GM04504 (cell line): ENCODE results near the gene NPM1.

Experiments used
- DNase-seq: peaks from one replicate; pipeline ENCODE4 v3.0.0-alpha.2; 2012; ENCODE audit warnings: low read depth

NPM1 gene

DNA sequence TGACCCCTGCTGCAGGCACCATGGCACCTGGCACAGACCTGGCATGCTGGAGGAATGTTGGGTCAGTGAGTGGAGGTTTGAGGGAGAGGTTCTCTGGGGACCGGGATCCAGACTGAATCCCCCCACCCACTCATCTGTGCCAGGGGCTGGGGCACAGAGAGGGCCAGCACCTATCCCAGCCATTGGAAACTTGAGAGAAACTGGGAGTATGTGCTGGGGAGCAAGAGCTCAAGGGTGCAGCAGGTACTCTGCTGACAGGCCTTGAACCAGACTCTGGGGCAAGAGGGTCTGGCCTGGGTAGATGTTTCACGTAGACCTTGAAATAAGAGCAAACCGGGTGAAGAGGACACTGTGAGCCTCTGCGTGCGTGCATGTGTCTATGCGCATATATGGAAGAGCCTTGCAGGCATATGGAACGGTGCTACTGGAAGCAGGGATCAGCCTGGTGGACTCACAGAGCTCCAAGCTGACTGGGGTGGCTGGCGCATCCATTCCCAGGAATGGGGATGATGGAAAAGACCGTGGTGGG lies 40.6 kb downstream of the NPM1 start:
- DNase-seq, result no peak

DNA sequence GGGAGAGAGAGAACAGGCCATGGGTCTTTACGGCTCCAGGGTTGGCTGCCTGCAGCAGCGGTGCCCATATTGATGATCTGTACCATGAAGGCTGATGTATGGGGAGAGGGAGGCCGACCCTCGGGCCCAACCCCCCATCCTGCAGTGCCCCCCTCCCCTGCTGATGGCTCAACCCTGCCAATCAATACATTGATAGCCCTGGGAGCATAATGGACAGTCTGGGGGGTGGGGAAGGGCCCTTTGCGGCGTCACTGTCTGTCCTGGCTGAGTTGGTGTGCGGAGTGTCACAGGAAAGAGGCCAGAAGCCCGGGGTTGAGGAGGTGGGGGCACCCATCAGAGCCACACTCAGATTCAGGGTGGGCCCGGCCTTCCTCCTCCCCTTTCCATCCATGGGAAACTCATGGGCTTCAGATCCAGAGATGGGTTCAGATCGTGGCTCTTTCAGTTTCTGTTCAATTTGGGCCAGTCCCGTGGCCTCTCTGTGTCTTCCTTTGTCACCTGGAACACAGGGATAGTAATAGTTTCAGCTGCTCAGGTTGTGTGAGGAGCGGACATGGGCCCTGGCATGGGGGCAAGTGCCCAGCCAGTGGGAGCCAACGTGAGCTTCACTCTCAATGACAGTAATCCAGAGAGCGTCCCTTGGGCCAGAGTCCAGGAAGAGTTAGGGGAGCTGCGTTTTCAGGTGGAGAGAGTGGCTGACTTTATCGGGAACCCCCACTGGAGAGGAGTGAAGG lies 41.3 kb downstream of the NPM1 start:
- no peak for DNase-seq

DNA sequence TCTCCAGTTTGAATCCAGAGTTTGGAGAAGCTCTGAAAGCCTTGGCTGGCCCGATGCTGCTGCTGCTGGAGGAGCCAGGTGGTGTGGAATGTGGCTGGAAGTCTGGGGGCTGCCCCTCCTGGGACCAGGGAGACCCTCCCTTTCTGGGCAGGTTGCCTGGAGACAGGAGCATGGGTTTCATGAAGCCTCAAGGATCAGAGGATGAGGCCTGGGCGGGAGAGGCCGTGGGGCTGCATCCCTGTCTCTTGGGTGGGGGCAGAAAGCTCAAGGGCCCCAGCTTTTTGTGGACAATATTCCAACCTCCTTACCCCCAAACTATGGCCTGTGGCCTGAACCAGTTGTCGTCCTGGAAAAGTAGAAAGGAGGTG lies 41.9 kb downstream of the NPM1 start:
- no peak for DNase-seq

DNA sequence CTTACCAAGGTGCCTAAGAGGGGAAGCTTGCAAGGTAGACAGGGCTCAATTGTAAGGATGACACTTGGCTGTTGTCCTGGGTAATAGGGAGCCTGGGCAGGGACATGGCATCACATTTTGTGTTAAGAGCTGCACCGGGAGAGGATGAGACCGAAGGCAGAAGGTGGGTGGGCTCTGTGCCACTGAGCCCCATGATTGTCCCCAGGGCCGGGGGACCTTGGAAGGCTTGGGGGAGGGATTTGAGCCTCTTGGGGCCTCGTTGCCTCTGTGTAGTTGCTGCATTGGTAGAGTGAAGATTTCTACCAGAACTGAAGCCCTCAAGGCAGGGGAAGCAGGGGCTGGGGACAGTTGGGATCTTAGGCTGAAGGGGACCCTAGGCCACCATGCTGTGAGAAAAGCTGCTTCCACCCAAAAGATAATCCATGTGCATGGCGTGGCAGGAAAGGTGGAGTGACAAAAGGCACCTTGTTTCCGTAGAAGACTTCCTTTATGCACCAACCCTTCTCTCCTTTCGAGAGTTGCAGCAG lies 43.7 kb downstream of the NPM1 start:
- DNase-seq, result no peak

DNA sequence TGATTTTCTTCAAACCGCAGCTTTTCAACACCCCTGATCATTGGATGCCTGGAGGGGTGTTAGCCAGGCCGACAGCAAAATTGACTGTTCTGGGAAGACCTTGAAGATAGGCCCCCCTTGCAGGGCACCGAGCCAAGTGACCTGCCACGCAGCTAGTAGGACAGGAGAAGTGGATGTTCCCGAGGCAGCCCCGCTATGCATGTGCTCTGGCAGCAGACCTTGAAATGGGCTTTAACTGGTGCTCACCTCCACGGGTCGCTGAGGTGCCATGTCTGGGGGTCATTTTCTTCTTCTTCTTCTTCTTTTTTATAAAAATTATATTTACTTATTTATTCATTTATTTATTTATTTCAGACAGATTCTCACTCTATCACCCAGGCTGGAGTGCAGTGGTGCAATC lies 44.4 kb downstream of the NPM1 start:
- no peak for DNase-seq

DNA sequence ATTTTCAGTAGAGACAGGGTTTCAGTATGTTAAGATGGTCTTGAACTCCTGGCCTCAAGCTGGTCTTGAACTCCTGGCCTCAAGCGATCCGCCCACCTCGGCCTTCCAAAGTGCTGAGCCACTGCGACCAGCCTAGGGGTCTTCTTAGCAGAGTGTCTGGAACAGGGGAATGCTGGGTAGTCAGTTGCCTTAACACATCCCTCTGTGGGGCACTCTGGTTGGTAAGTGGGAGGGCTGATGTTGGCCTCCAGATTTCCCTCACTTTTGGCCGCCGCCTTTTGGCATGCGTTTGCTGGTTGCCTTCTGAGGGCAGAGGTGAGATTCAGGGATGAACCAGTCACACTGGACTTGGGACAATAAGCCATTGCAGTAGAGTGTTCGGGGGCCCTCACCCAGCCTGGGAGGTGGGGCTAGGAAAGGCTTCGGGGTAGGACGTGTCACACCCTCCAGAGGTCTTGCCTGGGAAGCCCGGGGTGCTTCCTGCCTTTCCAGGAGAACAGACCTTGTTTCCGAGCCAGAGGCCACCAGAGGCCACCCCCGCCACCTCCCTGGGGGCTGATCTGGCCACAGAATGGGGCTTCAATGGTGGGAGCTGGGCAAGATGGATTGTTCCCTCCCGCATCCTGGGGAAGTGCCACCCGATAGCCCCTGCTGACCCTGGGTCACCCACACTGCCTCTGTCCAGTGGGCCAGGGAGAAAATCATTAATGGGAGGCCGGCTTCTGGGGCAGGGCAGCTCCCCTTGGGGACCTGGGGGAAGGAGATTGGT lies 45.1 kb downstream of the NPM1 start:
- no peak for DNase-seq

DNA sequence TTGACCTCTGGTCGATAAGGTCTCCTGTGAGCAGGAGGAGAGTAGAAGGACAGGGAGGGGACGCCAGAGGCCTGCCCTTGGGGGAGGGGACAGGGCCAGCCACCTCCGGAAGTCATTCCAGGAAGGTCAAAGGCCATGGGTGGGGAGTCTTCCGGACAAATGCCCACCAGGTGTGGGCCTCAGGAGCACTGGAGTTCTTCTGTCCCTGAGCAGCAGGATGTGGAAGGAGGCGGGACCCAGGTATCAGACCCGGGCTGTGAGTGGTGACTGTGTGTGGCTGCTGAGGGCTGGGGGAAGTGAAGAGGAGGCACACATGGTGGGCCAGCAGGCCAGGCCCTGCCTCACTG lies 45.7 kb downstream of the NPM1 start:
- no peak for DNase-seq

DNA sequence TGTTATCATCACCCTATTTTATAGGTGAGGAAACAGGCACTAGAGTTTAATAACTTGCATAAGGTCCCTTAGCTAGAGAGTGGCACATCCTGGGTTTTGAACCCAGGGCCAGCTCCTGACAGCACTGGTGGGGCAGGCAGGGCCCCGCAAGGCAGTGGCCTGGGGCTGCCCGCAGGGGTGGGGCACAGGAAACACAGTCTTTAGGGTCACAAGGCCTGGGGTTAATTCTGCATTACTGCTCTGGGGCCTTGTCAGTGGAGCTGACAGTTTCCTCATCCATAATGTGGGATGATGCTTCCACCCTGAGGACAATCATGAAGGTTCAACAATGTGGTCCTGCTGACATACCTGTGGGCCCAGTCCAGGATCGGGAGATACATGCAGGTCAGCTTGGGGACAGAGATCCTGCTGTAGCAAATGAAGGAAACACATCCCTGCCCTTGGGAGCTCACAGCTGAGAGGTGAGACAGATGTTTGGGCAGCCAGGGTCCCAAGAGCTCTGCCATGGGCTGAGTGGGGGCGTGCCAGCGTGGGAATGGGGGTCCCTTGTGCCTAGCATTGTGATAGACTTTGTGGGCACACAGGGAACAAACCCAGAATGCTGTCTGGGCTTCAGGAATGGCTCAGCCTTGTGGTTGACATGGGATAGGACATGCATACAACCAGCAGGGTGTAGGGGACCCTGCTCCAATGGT lies 46.5 kb downstream of the NPM1 start:
- no peak for DNase-seq

DNA sequence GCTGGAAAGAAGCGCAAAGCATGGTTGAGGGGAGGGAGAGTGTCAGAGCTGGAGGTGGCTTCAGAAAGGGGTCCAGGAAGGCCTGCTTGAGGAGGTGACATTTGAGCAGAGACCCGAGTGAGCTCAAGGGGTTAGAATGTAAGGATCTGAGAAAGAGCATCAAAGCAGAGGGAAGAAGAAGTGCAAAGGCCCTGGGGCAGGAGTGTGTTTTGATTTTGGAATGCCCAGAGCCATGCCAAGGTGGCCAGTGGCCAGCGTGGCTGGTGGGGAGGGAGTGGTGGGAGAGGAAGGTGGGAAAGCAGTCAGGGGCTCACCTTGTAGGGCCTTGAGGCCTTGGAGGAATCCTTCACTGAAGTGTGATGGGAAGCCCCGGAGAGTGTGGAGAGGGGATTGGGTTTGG lies 47.2 kb downstream of the NPM1 start:
- DNase-seq, result no peak

DNA sequence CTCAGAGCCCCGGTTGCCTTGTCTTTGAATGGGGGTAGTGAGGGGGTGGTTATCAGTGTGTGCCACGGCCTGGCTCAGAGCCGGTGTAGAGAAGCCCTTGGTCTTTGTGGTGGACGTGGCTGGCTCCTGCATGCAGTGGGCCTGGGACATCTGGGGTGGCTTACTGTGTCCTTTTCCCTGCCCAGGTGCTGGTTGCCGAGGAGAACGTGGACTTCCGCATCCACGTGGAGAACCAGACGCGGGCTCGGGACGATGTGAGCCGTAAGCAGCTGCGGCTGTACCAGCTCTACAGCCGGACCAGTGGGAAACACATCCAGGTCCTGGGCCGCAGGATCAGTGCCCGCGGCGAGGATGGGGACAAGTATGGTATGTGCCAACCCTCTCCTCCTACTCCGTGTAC lies 48.3 kb downstream of the NPM1 start:
- DNase-seq, result no peak

DNA sequence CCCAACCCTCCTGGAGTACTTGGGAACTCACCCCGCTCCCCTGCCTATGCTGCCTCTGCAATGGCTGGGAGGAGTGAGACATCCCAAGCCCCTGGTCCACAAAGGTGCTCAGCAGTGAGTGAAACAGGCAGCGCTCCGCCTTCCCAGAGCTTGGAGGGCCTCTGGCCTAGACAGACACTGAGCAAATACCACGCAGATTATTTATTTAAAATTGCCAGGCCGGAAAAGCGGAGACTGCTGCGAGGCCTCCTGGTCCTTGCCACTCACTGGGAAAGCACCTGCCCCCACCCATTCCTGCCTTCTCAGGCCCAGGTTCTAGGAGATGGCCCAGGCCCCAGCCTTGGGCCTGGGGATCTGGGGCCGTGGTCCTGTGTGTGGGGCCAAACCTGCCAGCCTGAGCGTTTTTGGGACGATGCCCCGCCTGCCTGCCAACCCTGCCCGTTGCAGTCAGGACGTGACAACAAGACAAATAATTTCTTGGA lies 49.2 kb downstream of the NPM1 start:
- DNase-seq, result no peak

DNA sequence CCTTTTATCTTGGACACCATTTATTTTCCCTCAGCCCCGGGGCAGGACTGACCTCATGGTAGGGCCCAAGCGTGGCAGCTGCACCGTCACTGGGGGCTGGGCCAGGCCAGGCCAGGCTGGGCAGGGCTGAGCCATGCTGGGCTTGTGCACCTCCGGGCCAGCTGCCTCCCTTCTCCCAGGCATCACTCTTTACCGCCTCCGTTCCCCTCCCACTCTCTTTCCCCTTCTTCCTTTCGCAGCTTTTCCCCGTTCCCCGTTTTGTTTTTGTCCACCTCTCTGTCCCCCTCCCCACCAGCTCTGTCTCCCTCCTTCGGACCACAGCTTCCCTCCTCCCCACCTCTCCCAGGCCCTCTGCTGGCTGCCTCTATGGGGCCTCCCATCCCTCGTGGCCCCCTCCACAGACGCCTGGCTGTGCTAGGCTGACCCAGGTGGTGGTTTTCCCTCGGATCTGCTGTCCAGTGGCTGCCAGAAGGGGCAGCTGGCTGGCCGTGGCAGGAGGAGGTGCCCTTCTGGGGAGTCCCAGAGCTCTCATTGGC lies 49.7 kb downstream of the NPM1 start:
- DNase-seq, result no peak

DNA sequence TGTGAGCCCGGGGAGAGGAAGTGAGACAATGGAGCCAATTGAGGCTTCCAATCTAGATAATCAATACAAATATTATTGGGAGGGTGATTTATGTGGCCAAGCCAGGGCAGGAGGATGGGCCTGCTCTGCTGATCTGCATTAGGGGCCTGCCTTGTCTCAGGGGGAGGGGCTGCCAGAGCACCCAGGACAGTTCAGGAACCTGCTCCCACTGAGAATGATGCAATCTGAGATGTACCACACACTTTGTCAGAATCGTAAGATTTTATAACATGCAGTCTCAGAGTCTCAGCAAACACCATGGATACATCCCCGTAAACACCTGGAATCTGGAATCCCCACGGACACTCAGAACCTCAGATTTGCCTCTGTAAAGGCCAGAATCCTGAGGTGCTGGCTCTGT lies 51.1 kb downstream of the NPM1 start:
- DNase-seq, result no peak

DNA sequence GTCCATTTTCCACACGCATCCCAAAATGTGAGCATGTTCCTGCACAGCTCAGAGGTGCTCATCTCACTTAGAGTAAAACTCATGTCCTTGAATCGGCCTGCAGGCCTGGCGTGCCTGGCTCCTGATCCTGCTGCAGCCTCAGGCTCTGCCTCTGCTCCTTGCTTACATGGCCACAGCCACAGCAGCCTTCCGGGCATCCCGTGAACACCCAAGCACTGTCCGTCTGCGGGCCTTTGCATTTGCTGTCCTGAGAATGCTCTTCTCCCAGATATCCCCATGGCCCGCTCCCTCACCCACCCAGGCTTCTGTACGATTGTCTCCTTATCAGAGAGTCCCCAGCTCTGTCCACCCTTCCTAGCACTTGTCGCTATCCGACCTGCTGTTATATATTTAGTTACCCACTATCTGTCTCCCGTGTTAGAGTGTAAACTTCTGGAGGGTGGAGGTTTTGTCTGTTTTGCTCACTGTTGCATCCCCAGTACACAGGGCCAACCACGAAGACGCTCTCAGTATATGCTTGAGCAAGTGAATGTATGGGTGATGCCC lies 53.7 kb downstream of the NPM1 start:
- no peak for DNase-seq

DNA sequence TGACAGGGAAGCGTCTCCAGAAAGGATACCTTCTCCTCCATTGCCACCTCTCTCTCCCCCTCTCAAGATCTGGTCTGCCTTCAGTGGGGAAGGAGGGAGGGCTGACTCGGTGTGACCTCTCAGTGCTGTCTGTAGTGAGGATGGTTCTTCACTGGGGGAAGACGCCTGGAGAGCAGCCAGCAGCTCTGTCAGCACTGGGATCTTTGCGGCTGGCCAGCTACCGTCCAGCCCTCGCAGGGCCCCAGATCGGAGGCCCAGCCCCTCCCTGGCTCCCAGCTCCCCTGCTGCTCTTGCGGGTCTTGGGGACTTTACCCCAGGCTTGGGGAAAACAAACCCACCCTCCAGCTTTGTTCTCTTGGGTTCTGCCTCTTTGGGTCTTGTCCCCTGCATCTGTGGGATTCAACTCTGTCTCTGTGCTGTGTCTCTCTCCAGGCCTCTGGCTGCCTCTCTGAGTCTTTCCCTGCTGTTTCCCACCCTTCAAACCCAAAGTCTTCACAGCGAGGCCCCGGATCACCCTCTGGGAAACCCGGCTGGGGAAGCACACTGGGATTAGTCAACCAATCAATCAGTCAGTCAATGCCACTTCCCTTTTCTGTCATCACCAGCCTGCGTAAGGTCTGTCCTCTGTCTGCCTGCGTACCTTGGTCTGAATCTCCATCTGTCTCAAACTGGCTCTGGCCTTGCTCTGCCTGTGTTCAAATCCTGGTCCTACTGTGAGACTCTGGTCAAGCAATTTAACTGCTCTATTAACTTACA lies 54.8 kb downstream of the NPM1 start:
- no peak for DNase-seq

DNA sequence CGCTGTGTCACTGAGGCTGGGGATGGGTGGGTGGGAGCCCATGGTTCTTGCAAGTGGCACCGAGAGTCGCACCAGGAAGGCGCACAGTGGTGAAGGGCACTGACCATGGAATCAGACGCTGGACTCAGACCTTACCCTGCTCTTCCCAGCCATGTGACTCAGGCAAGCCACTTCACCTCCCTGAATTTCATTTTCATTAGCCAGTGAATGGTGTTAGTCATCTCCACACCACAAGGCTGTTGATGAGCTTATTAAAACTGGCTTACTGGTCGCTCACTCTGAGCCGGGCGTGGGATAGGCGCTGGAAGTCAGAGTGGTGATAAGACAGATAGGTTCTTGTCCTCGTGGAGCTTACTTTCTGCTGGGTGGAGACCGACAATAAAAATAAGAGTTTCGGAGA lies 56.9 kb downstream of the NPM1 start:
- DNase-seq, result no peak

DNA sequence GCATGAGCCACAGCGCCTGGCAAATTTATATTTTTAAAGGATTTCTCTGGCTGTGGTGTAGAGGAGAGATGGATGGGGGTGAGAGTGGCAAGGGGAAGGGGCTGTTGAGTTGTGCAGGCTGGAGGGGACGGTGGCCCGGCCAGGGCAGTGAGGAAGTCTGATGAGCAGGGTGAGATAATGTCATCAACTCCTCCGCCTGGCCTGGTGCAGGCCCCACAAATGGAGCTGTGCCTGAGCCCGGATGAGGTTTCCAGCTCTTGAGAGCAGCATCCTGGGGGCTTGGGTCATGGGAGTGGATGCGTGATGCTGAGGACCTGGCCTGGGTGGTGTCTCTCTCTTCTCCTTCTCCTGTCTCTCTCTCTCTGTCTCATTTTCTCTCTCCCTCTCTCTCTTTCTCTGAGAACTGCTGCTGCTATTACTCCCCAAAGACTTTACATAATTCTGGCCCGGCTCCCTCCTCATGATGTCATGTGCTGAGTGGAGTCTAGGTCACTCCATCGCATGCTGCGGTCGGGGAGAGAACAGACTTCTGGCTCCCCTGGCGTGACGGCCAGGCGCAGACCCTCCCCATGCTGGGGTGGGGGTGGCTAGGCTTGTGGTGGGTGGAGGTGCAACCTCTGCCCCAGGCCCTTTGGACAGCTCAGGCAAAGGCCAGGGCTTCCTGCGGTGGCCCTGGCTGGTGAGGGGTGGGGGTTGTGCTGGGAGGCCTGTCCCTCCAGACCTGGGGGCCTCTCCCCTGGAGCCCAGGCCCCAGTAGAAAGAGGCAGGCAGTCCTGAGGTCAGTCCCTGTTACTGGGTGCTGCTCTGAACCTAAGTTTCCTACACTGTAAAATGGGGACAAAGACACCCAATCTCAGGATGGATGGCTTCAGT lies 58.2 kb downstream of the NPM1 start:
- no peak for DNase-seq

DNA sequence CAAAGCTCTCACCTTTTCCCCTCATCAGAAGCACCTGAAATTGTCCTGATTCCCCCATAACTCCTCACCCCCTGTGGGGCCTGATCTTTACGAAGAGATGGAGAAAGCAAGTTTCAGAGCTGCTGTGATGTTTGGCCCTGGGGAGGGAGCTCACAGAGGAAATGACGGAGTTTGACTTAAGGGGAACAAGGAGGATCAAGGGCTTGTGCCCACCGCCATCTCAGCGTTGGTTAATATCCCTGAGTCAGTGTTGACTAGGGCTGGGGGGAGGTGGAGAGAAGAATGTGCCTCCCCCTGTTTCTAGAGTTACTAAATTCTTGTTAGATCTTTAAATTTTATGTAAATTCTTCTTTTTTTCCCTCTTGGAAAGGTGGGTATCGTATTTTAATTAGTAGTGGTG lies 59.6 kb downstream of the NPM1 start:
- DNase-seq, result no peak

DNA sequence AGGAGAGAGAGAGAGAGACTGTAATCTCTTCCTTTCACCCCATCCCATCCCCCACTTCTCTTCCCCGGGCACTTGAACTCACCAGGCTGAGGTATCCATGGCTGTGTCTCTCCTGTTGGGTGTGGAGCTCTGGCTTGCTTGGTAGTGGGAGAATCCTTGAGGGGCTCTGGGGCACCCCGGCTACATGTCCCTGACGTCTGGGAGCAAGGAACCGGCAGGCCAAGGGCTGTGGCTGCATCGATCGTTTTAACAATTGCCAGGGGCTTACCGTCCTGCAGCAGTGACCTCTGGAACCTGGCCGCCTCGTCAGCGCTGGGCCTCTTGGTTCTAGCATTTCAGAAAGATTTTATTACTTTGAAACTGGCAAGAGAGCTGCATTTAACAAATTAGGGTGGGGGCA lies 61.8 kb downstream of the NPM1 start:
- no peak for DNase-seq
